GM12878 (cell line): ENCODE data around the gene CDC42BPA. TPM values are rescaled to one million over a fixed set of nuclear protein-coding genes. Genes with fewer than 3 reads are reported as not detected.

ENCODE experiments used
- ATAC-seq: fragments of 200-7000 bp; cut with Tn5 transposase; 3 replicates; pipeline ENCODE4 v1.9.1; 2020; ENCODE audit warnings: mild to moderate bottlenecking, moderate library complexity
- BruUV-seq: library from RNA; stranded (reverse); fragments of 400-500 nt; replicated peaks from 2 replicates; lab custom pipeline; 2021; lab: Mats Ljungman, UMichigan
- CTCF ChIA-PET: fragments of 300-600 bp; sonication (Branson Sonifier 250); formaldehyde crosslinking; extraction: SDS; loops from one replicate; lab custom pipeline; 2021; ENCODE audit warnings: inconsistent platforms; lab: Yijun Ruan, JAX
- POLR2A ChIA-PET: fragments of 350-600 bp; formaldehyde crosslinking; extraction: SDS; loops from one replicate; lab custom pipeline; 2021; ENCODE audit warnings: inconsistent platforms; lab: Charles Lee
- RAD21 ChIA-PET: fragments of 300-600 bp; sonication (Branson Sonifier 250); formaldehyde crosslinking; loops from one replicate; lab custom pipeline; 2023; ENCODE audit warnings: antibody characterized with exemption; ENCODE audit not compliant: unreplicated experiment; lab: Charles Lee
- SMC1A ChIA-PET: fragments of 300-600 bp; sonication (Branson Sonifier 250); formaldehyde crosslinking; loops from one replicate; lab custom pipeline; 2023; ENCODE audit not compliant: unreplicated experiment, uncharacterized antibody; lab: Charles Lee
- DNase-seq: peaks from one replicate; pipeline ENCODE4 v3.0.0-alpha.2; 2011; ENCODE audit warnings: low read depth, low spot score
- FAIRE-seq: peaks from 3 replicates; lab custom pipeline; 2011; peaks lifted over from hg19 to GRCh38; lab: Jason Lieb, UNC
- H2AFZ ChIP-seq: 2 replicates; pipeline ENCODE4 v1.6.0; 2011; ENCODE audit warnings: low read depth, low read length, control low read depth; ENCODE audit not compliant: control insufficient read depth
- H3K27ac ChIP-seq: 2 replicates; pipeline ENCODE4 v1.5.1; 2011; ENCODE audit warnings: control low read depth; ENCODE audit not compliant: control insufficient read depth, insufficient read depth
- H3K27me3 ChIP-seq, 2 experiments: replicated peaks in 1 of 2; 2 replicates each; pipeline versions ENCODE4 v1.6.0 to v1.6.1; 2011; ENCODE audit warnings: low read length in 1 of 2; ENCODE audit not compliant: control insufficient read depth in 2 of 2, insufficient read depth in 2 of 2
- H3K36me3 ChIP-seq, 2 experiments: 2 replicates each; pipeline ENCODE4 v1.5.1; 2011; ENCODE audit warnings: low read length in 1 of 2; ENCODE audit not compliant: control insufficient read depth in 2 of 2, insufficient read depth in 2 of 2
- H3K4me1 ChIP-seq: 2 replicates; pipeline ENCODE4 v1.6.1; 2011; ENCODE audit warnings: mild to moderate bottlenecking, low read length, moderate library complexity, mixed read lengths; ENCODE audit not compliant: control insufficient read depth, insufficient read depth
- H3K4me2 ChIP-seq: 2 replicates; pipeline ENCODE4 v1.6.0; 2011; ENCODE audit warnings: control low read depth; ENCODE audit not compliant: control insufficient read depth, insufficient read depth
- H3K4me3 ChIP-seq: fragments of 200-600 bp; sonication (generic); 2 replicates; pipeline ENCODE4 v1.5.1; 2016
- H3K79me2 ChIP-seq: 2 replicates; pipeline ENCODE4 v1.6.0; 2011; ENCODE audit warnings: low read length; ENCODE audit not compliant: control insufficient read depth, insufficient read depth
- H3K9ac ChIP-seq: 2 replicates; pipeline ENCODE4 v1.8.0; 2011; ENCODE audit warnings: low read length, control low read depth, mixed read lengths; ENCODE audit not compliant: control insufficient read depth, insufficient read depth
- H3K9me3 ChIP-seq: replicated peaks from 3 replicates; pipeline ENCODE4 v1.5.1; 2011; ENCODE audit warnings: mild to moderate bottlenecking, low read length; ENCODE audit not compliant: control insufficient read depth, insufficient read depth
- H4K20me1 ChIP-seq: 2 replicates; pipeline ENCODE4 v1.6.0; 2011; ENCODE audit not compliant: control insufficient read depth, insufficient read depth
- CREB1 ChIP-seq: IDR thresholded peaks from 2 replicates; pipeline ENCODE4 v1.6.1; 2012; ENCODE audit warnings: low read depth, mild to moderate bottlenecking, inconsistent platforms
- KDM1A ChIP-seq: fragments of 200-600 bp; sonication (generic); IDR thresholded peaks from 2 replicates; pipeline ENCODE4 v1.6.1; 2016; ENCODE audit warnings: borderline replicate concordance
- NR2C2 ChIP-seq: IDR thresholded peaks from 2 replicates; pipeline ENCODE4 v1.6.1; 2011; ENCODE audit warnings: borderline replicate concordance, low read depth; ENCODE audit not compliant: control insufficient read depth, insufficient read length
- SUPT20H ChIP-seq: IDR thresholded peaks from 2 replicates; pipeline ENCODE4 v1.6.1; 2011; ENCODE audit warnings: low read depth, mild to moderate bottlenecking, low read length, moderate library complexity, borderline replicate concordance; ENCODE audit not compliant: control insufficient read depth
- TBL1XR1 ChIP-seq: IDR thresholded peaks from 2 replicates; pipeline ENCODE4 v1.6.1; 2012; ENCODE audit warnings: low read depth, low read length, improper control_type of control experiment
- ZNF24 ChIP-seq: fragments of 450-650 bp; IDR thresholded peaks from 2 replicates; pipeline ENCODE4 v1.6.1; 2017; ENCODE audit warnings: antibody characterized with exemption, mild to moderate bottlenecking
- WGBS: methylation state at CpG from one replicate; pipeline ENCODE4 v1.1.6; 2016; ENCODE audit warnings: low lambda C conversion rate; ENCODE audit not compliant: insufficient replicate concordance, insufficient coverage; ENCODE audit errors: missing lambda C conversion rate; 5-methylcytosine and 5-hydroxymethylcytosine counted together
- in situ Hi-C: fragments of 300-500 bp; cut with MboI; formaldehyde crosslinking; loops from 9 replicates; pipeline ENCODE4 v1.14.3; 2018; ENCODE audit warnings: mixed read lengths
- intact Hi-C: fragments of 100-400 bp; cut with micrococcal nuclease; formaldehyde crosslinking; loops from one replicate; pipeline ENCODE4 v1.14.2; 2022; ENCODE audit not compliant: unreplicated experiment
- polyA plus RNA-seq, 11 experiments: library from polyadenylated mRNA; depleted of rRNA in 4 of 11; unstranded in 6 of 11; stranded (reverse) in 5 of 11; fragments of >200 nt; fragmentation: Nextera tagmentation in 4 of 11; fragmentation: Illumina TruSeq in 1 of 11; extraction: Ambion mirVana in 4 of 11; extraction: Trizol in 1 of 11; gene quantifications; 1 replicate in 1 of 11; 2 replicates in 10 of 11; pipeline versions ENCODE4 v1.2.1 to v1.2.3, GENCODE V29; 2011 to 2016; ENCODE audit warnings: inconsistent platforms in 2 of 11, missing spikeins in 2 of 11, low read depth in 1 of 11
- total RNA-seq, 4 experiments: library from RNA; depleted of rRNA in 3 of 4; stranded (reverse); fragments of >200 nt in 3 of 4; fragmentation: Illumina TruSeq in 1 of 4; extraction: Trizol in 1 of 4; gene quantifications; 2 replicates each; pipeline versions ENCODE4 v1.2.1 to v1.2.3, GENCODE V29; 2013 to 2021
- TF ChIP-seq, protein P1 (sequence below): IDR thresholded peaks from 2 replicates; pipeline ENCODE4 v1.6.1; 2011; ENCODE audit warnings: borderline replicate concordance, low read depth, mild to moderate bottlenecking, moderate library complexity, low read length; ENCODE audit not compliant: insufficient read depth, poor library complexity, severe bottlenecking
- TF ChIP-seq, protein P2 (sequence below): fragments of 450-650 bp; IDR thresholded peaks from 2 replicates; pipeline ENCODE4 v1.6.1; 2018; ENCODE audit warnings: mild to moderate bottlenecking, low read depth, moderate library complexity; ENCODE audit not compliant: partially characterized antibody
- TF ChIP-seq, protein P3 (sequence below): IDR thresholded peaks from 2 replicates; pipeline ENCODE4 v1.6.1; 2012; ENCODE audit warnings: improper control_type of control experiment, low read depth, low read length; ENCODE audit not compliant: insufficient replicate concordance
- TF ChIP-seq, protein P4 (sequence below): IDR thresholded peaks from 2 replicates; pipeline ENCODE4 v1.6.1; 2011; ENCODE audit warnings: mild to moderate bottlenecking, low read depth, low read length, moderate library complexity; ENCODE audit not compliant: insufficient replicate concordance

The CDC42BPA gene
- total and polyA plus RNA-seq, 10 of the 15 experiments (the other 5 are each of a cell fraction or from before 2014, with no cell fraction given) = 0.02 to 0.52 (median 0.10) TPM

DNA sequence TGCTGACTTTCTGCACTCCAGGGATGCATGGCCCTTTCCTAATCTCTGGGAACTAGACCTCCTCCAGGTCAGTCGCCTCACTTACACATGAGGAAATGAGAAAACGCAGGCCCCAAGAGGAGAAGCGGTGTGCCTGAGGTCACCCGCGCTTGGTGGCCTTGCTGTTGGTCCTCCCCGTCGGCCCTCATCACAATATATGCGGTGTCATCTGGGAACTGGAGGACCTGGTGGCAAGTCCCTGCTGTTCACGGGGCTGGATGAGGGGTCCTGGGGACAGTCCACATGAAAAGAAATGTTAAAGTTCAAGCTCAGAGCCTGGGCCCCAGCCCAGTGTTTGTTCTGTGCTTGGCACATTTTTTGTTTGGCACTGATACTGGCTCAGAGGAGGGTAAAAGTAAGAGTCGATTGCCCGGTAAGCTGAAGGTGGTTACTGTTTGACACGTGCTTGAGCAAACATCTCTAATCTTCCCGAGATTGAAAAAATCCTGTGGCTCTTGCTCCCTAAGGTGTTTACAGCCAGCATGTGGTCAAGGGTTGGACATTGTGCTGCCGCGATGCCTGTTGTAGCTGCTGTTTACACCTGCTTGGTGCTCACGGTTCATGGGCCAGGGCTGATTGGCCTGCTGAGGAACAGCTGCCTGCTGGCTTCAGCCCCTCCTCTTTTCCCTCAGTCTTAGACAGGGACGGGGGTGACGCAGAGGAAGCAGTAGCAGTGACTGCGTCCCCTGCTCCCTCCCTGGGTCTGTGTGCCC is 373.0 kb downstream of the CDC42BPA start (continued):
- TF ChIP-seq, protein P1, sequence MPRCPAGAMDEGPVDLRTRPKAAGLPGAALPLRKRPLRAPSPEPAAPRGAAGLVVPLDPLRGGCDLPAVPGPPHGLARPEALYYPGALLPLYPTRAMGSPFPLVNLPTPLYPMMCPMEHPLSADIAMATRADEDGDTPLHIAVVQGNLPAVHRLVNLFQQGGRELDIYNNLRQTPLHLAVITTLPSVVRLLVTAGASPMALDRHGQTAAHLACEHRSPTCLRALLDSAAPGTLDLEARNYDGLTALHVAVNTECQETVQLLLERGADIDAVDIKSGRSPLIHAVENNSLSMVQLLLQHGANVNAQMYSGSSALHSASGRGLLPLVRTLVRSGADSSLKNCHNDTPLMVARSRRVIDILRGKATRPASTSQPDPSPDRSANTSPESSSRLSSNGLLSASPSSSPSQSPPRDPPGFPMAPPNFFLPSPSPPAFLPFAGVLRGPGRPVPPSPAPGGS = no peak
- TF ChIP-seq ZNF24 = no peak

DNA sequence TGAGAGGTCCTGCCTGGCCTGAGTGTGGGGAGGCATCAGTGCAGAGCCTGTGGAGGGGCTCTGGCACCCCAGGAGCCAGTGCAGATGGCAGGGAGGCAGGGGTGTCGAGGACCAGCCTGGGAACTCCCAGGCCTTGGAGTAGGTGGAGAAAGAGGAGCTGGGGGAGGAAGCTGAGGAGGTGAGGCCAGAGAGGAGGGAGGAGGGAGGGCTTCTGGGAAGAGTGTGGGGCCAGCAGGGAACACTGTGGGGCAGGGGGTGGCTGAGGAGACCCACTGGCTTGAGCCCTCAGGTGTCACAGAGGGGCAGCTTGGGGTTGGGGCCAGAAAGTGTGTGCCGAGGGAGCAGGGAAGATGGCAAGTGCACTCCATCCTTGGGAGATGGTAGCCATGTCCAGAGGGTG is 374.4 kb downstream of the CDC42BPA start:
- no peak overlapping the region for H2AFZ ChIP-seq
- H3K4me2 ChIP-seq = no peak overlapping the region
- no peaks in the 10 kb centered on the region for H3K9me3 ChIP-seq
- no peaks in the 10 kb centered on the region for H3K27me3 ChIP-seq
- in situ Hi-C loops (no loop called here), intact Hi-C loops (no loop called here)
- ATAC-seq (no peak), FAIRE-seq (no peak), DNase-seq (no peak)
- no peaks in the 10 kb centered on the region for H3K36me3 ChIP-seq
- RAD21 ChIA-PET = no interaction called here
- POLR2A ChIA-PET = no interaction called here
- 32% methylated on average over 2 of the region's 2 CpGs for WGBS
- SMC1A ChIA-PET = no interaction called here
- H3K79me2 ChIP-seq = no peaks in the 10 kb centered on the region; the same call in none of the 2 replicates
- no peak overlapping the region for H3K4me3 ChIP-seq
- peaks cover under 1% of the 10 kb centered on the region; the same call in 1 of the 2 replicates for H3K4me1 ChIP-seq
- H3K27ac ChIP-seq = no peak overlapping the region
- no peaks in the 10 kb centered on the region for H4K20me1 ChIP-seq
- BruUV-seq = no TSS peak
- H3K9ac ChIP-seq = no peak overlapping the region
- CTCF ChIA-PET = no interaction called here
- no peak for TF ChIP-seq CREB1
- TF ChIP-seq, protein P2, sequence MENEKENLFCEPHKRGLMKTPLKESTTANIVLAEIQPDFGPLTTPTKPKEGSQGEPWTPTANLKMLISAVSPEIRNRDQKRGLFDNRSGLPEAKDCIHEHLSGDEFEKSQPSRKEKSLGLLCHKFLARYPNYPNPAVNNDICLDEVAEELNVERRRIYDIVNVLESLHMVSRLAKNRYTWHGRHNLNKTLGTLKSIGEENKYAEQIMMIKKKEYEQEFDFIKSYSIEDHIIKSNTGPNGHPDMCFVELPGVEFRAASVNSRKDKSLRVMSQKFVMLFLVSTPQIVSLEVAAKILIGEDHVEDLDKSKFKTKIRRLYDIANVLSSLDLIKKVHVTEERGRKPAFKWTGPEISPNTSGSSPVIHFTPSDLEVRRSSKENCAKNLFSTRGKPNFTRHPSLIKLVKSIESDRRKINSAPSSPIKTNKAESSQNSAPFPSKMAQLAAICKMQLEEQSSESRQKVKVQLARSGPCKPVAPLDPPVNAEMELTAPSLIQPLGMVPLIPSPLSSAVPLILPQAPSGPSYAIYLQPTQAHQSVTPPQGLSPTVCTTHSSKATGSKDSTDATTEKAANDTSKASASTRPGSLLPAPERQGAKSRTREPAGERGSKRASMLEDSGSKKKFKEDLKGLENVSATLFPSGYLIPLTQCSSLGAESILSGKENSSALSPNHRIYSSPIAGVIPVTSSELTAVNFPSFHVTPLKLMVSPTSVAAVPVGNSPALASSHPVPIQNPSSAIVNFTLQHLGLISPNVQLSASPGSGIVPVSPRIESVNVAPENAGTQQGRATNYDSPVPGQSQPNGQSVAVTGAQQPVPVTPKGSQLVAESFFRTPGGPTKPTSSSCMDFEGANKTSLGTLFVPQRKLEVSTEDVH = no peak
- TF ChIP-seq NR2C2 = no peak
- no peak for TF ChIP-seq TBL1XR1
- no peak for TF ChIP-seq KDM1A
- TF ChIP-seq, protein P3, sequence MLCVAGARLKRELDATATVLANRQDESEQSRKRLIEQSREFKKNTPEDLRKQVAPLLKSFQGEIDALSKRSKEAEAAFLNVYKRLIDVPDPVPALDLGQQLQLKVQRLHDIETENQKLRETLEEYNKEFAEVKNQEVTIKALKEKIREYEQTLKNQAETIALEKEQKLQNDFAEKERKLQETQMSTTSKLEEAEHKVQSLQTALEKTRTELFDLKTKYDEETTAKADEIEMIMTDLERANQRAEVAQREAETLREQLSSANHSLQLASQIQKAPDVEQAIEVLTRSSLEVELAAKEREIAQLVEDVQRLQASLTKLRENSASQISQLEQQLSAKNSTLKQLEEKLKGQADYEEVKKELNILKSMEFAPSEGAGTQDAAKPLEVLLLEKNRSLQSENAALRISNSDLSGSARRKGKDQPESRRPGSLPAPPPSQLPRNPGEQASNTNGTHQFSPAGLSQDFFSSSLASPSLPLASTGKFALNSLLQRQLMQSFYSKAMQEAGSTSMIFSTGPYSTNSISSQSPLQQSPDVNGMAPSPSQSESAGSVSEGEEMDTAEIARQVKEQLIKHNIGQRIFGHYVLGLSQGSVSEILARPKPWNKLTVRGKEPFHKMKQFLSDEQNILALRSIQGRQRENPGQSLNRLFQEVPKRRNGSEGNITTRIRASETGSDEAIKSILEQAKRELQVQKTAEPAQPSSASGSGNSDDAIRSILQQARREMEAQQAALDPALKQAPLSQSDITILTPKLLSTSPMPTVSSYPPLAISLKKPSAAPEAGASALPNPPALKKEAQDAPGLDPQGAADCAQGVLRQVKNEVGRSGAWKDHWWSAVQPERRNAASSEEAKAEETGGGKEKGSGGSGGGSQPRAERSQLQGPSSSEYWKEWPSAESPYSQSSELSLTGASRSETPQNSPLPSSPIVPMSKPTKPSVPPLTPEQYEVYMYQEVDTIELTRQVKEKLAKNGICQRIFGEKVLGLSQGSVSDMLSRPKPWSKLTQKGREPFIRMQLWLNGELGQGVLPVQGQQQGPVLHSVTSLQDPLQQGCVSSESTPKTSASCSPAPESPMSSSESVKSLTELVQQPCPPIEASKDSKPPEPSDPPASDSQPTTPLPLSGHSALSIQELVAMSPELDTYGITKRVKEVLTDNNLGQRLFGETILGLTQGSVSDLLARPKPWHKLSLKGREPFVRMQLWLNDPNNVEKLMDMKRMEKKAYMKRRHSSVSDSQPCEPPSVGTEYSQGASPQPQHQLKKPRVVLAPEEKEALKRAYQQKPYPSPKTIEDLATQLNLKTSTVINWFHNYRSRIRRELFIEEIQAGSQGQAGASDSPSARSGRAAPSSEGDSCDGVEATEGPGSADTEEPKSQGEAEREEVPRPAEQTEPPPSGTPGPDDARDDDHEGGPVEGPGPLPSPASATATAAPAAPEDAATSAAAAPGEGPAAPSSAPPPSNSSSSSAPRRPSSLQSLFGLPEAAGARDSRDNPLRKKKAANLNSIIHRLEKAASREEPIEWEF = no peak
- no peak for TF ChIP-seq SUPT20H
- TF ChIP-seq, protein P4, sequence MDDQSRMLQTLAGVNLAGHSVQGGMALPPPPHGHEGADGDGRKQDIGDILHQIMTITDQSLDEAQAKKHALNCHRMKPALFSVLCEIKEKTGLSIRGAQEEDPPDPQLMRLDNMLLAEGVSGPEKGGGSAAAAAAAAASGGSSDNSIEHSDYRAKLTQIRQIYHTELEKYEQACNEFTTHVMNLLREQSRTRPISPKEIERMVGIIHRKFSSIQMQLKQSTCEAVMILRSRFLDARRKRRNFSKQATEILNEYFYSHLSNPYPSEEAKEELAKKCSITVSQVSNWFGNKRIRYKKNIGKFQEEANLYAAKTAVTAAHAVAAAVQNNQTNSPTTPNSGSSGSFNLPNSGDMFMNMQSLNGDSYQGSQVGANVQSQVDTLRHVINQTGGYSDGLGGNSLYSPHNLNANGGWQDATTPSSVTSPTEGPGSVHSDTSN = no peak
